ENCODE data around the gene UNC13C. TPM values are rescaled to one million over a fixed set of nuclear protein-coding genes. Genes with fewer than 3 reads are reported as not detected.

UNC13C gene
- polyA plus RNA-seq, 1 donor from 2014 or later, result 4.0 TPM

DNA sequence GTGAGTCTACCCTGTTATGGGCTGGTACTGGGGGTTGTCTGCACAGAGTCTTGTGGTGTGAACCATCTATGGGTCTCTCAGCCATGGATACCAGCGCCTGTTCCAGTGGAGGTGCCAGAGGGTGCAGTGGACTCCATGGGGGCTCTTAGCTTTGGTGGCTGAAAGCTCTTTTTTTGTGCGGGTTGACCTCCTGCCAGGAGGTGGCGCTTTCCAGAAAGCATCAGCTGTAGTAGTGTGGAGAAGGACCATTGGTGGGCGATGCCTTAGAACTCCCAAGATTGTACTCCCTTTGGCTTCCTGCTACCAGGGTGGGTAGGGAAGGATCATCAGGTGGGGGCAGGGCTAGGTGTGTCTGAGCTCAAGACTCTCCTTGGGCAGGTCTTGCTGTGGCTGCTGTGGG lies 615.9 kb downstream of the UNC13C start:
- no peaks in the 10 kb centered on the region for H3K9me2 ChIP-seq (ENCODE audit: insufficient read depth, low read length)
- no peaks in the 10 kb centered on the region for H3K36me3 ChIP-seq (ENCODE audit: insufficient read depth, low read length)
- H3K4me2 ChIP-seq (ENCODE audit: low read length), result no peak overlapping the region
- H3K79me2 ChIP-seq (replicated peaks; ENCODE audit: insufficient read depth, low read length), result no peaks in the 10 kb centered on the region
- H2AFZ ChIP-seq (ENCODE audit: low read depth, low read length), result no peak overlapping the region
- no peak overlapping the region for H3K9ac ChIP-seq (ENCODE audit: low read length)
- no peak overlapping the region for H3K27ac ChIP-seq (ENCODE audit: low read length)
- no peaks in the 10 kb centered on the region for H3F3A ChIP-seq (ENCODE audit: insufficient read depth, low read length, poor library complexity, severe bottlenecking)
- no peaks in the 10 kb centered on the region for H3K9me3 ChIP-seq (ENCODE audit: low read length)
- H3K4me3 ChIP-seq (ENCODE audit: low read length), result no peak overlapping the region
- H3K27me3 ChIP-seq (ENCODE audit: insufficient read depth, low read depth, low read length), result no peaks in the 10 kb centered on the region
- TF ChIP-seq EP300 (conservative IDR thresholded peaks at IDR 0.05; ENCODE audit: poor library complexity, severe bottlenecking), result no peak
- TF ChIP-seq CTCF (IDR thresholded peaks at IDR 0.05; ENCODE audit: poor library complexity, severe bottlenecking), result no peak
- TF ChIP-seq, protein P1, sequence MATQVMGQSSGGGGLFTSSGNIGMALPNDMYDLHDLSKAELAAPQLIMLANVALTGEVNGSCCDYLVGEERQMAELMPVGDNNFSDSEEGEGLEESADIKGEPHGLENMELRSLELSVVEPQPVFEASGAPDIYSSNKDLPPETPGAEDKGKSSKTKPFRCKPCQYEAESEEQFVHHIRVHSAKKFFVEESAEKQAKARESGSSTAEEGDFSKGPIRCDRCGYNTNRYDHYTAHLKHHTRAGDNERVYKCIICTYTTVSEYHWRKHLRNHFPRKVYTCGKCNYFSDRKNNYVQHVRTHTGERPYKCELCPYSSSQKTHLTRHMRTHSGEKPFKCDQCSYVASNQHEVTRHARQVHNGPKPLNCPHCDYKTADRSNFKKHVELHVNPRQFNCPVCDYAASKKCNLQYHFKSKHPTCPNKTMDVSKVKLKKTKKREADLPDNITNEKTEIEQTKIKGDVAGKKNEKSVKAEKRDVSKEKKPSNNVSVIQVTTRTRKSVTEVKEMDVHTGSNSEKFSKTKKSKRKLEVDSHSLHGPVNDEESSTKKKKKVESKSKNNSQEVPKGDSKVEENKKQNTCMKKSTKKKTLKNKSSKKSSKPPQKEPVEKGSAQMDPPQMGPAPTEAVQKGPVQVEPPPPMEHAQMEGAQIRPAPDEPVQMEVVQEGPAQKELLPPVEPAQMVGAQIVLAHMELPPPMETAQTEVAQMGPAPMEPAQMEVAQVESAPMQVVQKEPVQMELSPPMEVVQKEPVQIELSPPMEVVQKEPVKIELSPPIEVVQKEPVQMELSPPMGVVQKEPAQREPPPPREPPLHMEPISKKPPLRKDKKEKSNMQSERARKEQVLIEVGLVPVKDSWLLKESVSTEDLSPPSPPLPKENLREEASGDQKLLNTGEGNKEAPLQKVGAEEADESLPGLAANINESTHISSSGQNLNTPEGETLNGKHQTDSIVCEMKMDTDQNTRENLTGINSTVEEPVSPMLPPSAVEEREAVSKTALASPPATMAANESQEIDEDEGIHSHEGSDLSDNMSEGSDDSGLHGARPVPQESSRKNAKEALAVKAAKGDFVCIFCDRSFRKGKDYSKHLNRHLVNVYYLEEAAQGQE (IDR thresholded peaks at IDR 0.05; ENCODE audit: borderline replicate concordance), result no peak
- no peak for TF ChIP-seq SMC3 (conservative IDR thresholded peaks at IDR 0.05; ENCODE audit: poor library complexity)
- TF ChIP-seq EZH2 (IDR thresholded peaks at IDR 0.05; ENCODE audit: borderline replicate concordance, insufficient read depth, low read length, poor library complexity, severe bottlenecking), result no peak
- TF ChIP-seq RAD21 (conservative IDR thresholded peaks at IDR 0.05), result no peak
- no peak for TF ChIP-seq MXI1 (conservative IDR thresholded peaks at IDR 0.05; ENCODE audit: poor library complexity, severe bottlenecking)
- H4K20me1 ChIP-seq (ENCODE audit: insufficient read depth), result no peaks in the 10 kb centered on the region

- Histone ChIP-seq H4K20me1 (ENCODE audit: insufficient read depth) (no peaks in the 10 kb centered on the region), H2AFZ (ENCODE audit: low read depth, low read length) (no peak overlapping the region), H3K27ac (ENCODE audit: low read length) (no peak overlapping the region), H3K9me2 (ENCODE audit: insufficient read depth, low read length) (no peaks in the 10 kb centered on the region), H3K36me3 (ENCODE audit: insufficient read depth, low read length) (no peaks in the 10 kb centered on the region), H3K9ac (ENCODE audit: low read length) (no peak overlapping the region), H3K4me3 (ENCODE audit: low read length) (no peak overlapping the region), H3K79me2 (replicated peaks; ENCODE audit: insufficient read depth, low read length) (no peaks in the 10 kb centered on the region), H3K27me3 (ENCODE audit: insufficient read depth, low read depth, low read length) (no peaks in the 10 kb centered on the region), H3K9me3 (ENCODE audit: low read length) (no peaks in the 10 kb centered on the region), H3K4me2 (ENCODE audit: low read length) (no peak overlapping the region), H3F3A (ENCODE audit: insufficient read depth, low read length, poor library complexity, severe bottlenecking) (no peaks in the 10 kb centered on the region)
- no peak for TF ChIP-seq SMC3 (conservative IDR thresholded peaks at IDR 0.05; ENCODE audit: poor library complexity)
- no peak for TF ChIP-seq MXI1 (conservative IDR thresholded peaks at IDR 0.05; ENCODE audit: poor library complexity, severe bottlenecking)
- no peak for TF ChIP-seq EP300 (conservative IDR thresholded peaks at IDR 0.05; ENCODE audit: poor library complexity, severe bottlenecking)
- no peak for TF ChIP-seq POLR2AphosphoS5 (IDR thresholded peaks at IDR 0.05)
- no peak for TF ChIP-seq CTCF (IDR thresholded peaks at IDR 0.05; ENCODE audit: poor library complexity, severe bottlenecking)
- no peak for TF ChIP-seq TAF1 (IDR thresholded peaks at IDR 0.05; ENCODE audit: low read depth)
- no peak for TF ChIP-seq RAD21 (conservative IDR thresholded peaks at IDR 0.05)
- no peak for TF ChIP-seq EZH2 (IDR thresholded peaks at IDR 0.05; ENCODE audit: borderline replicate concordance, insufficient read depth, low read length, poor library complexity, severe bottlenecking)
- TF ChIP-seq, protein P1 (IDR thresholded peaks at IDR 0.05; ENCODE audit: borderline replicate concordance), result no peak
Measured at GRCh38 chr15:54599386-54599785, 621.1 kb downstream of the UNC13C start.

Data from neural cell (in vitro differentiated cells).